HG02798 (cell line): ENCODE data around the gene C17orf114.

Experiments
- ATAC-seq: cut with Tn5 transposase; IDR thresholded peaks from one replicate; pipeline ENCODE4 v1.9.1; 2021; ENCODE audit warnings: mild to moderate bottlenecking; ENCODE audit not compliant: unreplicated experiment, poor library complexity

The C17orf114 gene

GRCh38 chr17:4802228-4802627 is at the start of gene C17orf114:
C17orf114 (minus strand) TSS chr17:4802328.
- ATAC-seq, result no peak

DNA sequence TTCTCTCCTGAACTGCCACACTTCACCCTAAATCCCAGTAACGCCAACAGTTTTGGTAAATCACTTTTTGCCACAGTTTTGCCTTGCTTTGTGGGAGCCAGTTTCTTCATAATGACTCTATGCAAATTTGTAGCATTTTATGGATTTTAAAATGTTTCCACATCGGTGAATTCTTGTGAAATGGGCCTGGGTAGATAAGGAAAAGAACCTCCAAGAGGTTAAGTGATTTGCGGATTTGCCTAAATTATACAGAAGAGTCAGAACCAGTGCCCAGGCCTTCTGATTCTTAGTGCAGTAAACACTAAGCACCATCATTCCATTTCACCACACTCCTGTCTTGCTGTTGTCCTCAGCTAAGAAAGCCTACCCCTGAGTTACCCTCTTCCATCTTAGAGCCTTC is 49.0 kb upstream of the C17orf114 start:
- ATAC-seq, result no peak

DNA sequence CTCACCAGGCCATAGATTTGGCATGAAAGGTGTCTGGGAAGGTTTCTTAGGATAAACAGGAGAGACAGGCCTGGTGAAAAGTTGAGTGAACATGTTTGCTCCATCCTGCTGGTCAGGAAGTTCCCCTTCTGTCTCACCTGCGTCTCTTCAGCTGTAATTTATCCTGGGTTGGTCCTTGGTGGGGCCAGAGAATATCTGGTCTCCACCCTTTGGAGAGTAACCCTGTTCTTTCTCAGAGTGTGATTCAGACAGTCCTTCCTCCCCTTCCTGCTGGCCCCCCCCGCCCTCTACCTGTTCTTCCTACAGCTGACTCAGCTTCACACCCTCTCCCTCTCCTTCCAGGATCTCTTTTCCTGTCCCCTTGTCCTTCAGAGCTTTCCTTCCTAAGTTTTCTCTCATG is 48.1 kb upstream of the C17orf114 start:
- ATAC-seq, result no peak

DNA sequence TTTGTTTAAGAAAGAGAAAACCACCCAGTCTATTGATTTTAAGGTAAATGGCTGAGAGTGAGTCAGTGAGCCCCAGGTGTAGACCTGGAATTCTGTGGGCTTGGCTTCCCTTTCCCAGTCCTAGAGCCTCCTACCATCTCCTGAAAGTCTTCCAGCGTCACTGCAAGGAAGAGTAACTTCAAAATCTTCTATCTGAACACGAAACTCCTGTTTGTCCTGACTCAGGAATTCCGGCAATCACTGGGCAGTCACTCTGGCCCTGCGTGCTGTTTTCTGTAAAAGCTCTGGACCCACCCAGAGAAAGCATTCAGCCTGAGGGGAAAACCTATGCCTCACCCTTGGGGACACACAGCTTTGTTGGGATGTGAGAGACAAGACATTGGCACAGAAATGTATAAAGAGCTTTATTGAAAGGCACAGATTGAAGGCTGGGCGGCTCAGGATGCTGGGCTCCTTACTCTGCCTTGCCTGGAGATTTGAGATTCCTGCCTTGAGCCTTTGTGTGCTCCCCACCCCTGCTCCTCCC is 46.9 kb upstream of the C17orf114 start:
- no peak for ATAC-seq

DNA sequence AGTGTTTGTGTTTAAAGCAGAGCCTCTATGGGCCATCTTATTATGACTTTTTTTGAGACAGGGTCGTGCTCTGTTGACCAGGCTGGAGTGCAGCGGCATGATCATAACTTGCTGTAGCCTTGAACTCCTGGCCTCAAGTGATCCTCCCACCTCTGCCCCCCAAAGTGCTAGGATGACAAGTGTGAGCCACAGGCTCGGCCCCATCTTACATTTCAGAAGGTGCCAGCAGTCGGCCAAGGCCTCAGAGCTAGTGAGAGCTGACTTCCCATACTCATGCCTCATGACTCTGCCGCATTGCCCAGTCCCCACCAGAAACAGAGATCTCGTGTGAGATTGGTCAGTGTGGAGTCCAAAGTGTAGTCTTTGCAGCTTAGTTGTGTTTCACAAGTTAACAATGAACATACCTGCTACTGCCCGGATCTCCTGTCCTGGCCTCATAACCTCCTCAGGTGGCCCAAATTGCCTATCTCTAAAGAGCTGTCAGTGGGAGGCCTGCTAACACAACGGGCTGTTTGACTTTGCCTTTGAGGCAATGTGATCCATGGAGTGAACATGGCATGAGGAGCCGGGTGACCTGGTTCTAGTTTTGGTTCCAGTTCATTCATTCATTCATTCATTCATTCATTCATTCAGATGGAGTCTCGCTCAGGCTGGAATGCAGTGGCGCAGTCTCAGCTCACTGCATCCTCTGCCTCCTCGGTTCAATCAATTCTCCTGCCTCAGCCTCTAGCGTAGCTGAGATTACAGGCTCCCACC is 44.7 kb upstream of the C17orf114 start:
- ATAC-seq, result no peak

DNA sequence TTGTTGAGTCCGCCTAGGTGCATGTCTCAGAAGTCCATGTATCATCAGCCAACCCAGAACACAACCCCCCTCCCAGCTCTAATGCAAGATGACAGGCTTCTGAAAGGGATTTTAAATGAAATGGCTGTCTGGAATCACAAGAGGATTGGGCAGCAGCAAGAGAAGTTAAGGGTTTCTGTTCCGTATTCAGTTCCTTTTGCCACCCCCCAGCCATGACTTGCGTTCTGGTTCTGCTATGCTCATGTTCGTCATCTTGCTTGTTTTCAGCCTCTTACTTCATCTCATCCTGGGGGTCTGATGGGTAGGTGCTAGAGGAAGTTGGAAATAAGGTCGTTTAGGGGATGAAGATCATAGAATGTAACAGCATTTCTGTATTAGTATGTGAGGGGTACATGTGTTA is 43.0 kb upstream of the C17orf114 start:
- no peak for ATAC-seq

DNA sequence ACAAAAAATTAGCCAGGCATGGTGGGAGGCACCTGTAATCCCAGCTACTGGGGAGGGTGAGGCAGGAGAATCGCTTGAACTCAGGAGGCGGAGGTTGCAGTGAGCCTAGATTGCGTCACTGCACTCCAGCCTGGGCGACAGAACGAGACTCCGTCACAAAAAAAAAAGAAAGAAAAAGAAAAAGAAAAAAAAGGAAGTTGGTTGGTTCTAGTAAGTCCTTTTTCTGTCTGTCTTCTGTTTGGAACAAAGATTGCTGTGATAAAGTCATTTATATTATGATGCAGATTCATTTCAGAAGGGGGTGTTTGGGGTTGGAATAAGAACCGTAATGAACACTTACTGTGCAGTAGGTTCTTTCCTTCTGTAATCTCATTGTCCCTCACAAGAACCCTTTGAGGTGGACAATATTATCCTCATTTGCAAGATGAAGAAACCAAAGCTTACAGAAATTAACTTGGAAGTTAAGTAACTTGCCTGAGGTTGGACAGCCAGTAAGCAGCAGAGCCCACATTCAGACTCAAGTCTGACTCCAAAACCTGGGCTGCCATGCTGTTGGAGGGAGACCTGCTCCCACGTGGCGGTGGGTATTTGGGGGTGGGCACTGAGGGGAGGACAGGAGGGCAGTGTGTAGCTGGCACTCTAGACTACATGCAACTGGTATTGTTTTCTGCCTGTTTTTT is 41.3 kb upstream of the C17orf114 start:
- ATAC-seq, result no peak

DNA sequence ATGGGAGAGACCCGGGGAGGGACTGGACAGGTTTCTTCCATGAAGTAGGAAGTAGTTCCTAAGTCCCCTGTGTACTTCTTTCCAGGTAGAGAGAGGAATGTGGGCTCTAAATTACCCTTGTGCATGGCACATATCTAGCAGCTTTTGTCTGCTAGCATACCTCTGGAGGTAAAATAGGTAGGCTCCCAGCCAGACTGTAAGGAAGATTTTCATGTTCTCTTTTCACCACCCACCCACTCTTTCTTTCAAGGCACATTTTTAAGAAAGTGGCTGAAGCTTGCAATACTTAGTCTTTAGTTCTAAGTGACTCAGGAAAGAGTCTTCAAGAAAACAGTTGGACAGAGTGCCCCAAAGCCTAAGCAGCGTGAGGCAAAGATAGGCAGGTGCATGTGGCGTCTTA is 40.2 kb upstream of the C17orf114 start:
- ATAC-seq, result no peak

DNA sequence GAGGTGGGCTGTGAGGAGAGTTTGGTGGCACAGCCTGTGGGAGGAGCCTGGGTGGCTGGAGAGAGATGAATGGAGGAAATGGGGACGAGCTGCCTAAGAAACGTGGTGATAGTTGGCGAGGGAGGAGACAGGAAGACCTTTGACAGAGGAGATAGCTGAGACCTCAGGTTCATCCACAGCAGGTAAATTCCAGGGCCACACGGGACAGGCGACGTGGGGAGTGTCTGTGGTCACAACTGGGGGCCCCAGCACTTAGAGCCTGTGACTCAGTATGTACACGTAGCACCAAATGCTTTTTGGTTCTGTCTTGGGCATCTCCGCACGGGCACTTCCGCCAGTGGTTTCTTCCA is 38.7 kb upstream of the C17orf114 start:
- no peak for ATAC-seq

GRCh38 chr17:4839965-4840892 is 38.1 kb upstream of the C17orf114 start:
- ATAC-seq, result no peak

DNA sequence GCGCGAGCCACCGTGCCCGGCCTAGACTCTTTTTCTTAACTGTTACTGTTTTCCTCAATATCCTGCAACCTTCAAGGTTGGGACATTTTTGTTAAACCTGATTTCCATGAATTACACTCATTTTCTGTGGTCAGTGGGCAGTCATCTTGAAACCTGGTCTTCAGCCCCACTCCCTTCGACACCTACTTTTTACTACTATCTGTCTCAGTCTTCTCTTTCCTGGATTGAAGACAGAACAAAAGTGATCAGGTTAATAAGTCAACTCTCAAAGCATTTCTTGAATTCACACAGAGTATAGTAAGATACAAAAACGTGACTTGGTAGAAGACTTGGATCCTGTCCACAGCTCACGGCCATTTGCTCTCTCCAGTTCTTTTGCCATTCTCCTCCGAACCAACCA is 37.1 kb upstream of the C17orf114 start:
- no peak for ATAC-seq

DNA sequence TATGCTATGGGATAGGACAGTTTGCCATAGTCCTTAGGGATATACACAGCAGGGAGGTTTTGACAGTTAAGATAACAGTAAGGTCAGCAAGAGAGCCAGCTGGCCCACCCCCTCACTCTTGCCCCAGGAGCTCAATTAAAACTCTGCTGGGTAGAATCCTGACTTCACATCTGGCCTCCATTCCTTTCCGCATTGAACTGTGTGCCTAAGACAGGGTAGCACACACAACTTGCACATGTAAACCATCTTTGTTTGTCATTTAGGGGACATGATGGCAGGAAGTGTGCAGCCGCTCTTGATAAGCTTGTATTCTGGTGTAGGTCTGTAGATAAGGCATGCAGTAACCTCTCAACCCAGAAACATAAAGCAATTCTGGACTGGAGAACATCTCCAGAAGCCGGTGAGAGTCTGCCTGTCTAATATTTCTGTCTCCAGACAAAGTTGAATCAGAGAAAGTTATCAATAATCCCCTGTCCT is 36.2 kb upstream of the C17orf114 start:
- ATAC-seq, result no peak

DNA sequence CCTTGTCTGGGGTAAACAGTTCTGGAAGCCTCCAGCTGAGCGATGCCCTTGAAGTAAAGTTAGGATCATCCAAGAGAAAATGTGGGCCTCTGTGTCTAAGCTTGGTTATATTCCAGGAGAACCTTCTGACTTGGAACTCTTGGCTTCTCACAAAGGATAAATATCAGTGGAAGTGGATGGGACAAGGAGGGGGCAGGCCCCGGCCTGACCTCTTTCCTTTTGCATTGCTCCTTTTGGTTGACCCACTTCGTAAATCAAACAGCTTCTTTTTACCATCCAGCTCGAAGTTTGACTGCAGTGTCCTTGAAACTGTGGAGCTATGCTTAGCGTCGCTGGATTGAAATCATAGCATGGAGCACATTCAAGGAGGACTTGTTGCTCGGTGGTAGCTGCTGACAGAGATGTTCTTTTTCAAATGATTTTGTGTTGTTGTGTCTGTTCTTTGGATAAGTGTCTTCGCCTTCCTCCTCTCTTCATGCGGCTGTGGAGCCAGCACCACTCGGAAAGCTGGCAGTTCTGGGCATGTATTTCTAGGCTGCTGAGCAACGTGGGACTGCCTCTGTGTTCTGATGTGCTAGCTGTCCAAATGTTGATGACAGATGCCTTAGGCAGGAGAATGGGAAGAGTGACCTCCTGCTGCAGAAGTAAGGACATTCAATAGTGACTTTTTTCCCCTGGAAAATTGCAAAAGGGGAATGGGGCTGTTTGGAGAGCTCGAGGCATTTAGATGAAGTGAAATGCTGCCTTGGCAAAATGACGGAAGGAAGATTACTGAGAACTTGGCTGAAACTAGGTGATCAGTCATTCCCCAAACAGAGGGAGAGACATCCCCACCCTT is 35.6 kb upstream of the C17orf114 start:
- no peak for ATAC-seq

DNA sequence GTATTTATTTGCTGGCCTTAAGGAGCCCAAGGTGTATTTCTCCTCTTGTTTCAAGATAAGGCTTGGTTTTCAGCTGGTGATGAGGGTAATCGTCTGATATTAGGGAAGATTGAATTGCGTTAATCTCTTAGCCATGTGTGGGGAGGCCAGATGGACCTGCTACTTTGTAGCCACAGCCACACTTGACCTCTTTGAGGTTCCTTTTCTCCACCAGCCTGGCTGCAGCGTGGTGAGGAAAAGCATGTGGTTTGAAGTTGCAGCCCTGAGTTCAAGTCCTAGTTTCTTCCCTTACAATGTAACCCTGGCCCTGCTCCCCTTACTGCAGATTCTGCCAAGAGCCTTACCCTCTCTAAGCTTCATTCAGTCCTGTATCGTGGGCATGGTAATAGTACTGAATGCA is 34.1 kb upstream of the C17orf114 start:
- ATAC-seq, result no peak

- ATAC-seq, result no peak
Measured at GRCh38 chr17:4834681-4835020, 32.5 kb upstream of the C17orf114 start.

DNA sequence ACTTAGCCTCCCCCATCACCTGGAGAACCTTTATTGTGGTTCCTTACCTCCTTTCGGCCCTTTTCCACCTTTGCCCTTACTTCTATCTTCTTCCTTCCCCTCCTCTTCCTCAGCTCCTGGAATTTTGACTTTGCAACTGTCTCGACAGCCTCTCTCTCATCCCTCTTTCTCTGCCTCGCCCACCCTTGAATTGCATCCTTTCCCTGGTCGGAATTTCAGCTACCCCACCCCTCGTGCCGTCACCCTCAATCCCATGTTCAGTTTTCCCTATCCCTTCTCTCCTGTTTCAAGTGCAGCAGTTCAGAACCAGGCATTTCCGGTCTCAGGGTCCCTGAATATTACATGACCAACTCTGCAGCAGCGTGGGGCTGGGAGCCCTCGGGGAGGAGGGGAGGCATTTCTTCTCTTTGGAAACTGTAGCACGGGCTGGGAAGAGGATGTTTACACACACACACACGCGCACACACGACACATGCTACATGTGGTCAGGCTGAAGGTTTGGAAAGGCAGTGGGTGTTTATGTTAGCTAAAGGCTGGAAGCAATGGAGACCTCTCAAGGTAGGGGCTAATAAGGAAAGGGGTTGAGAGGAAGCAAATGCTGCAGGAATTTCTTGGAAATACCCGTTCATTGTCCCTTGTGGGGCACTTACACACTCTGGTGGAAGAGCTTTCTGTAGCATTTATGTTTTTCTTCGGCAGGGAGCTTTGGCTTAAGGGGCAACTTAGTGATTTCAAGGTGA is 32.0 kb upstream of the C17orf114 start:
- no peak for ATAC-seq

DNA sequence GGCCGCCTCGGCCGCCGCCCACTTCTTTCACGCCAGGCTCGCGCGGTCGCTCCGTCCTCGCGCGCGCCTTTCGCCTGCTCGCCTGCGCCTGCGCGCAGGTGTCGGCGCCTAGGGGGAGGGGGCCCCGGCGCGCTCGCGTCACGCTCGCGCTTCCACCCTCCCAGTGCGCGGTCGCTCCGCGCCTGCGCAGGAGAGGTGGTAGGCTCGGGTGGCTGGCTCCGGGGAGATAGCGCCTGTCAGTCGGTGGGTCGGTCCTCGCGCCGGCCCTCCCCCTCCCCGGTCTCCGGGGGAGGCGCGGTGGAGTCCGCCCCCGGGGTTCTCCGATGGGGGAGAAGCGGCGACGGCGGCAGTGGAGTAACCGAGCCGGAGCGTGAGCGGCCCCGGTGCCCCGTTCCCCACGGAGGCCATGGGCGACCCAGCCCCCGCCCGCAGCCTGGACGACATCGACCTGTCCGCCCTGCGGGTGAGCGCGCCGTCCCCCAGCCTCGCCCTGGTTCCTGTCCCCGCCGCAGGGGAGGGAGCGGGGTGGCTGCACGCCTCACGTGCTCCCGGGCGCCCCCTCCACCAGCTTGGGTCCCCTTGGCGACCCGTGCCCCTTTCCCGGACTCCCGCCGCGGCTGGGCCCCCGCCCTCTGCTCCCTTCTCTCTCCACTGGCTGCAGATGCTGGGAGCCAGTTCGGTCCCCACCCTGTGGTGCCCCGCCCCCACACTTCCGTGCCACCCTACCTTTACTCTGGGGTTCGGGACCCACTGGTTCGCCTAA is 31.2 kb upstream of the C17orf114 start, which contains the start of gene MINK1:
Gene MINK1 (plus strand): TSS at position 163 of the 763 bp plus-strand sequence. CDS start 244 bp downstream, at position 407.
- peak; percentile 98 for ATAC-seq

GRCh38 chr17:4832829-4833177 is 30.7 kb upstream of the C17orf114 start:
- peak; percentile 14 for ATAC-seq
